GM23338 (cell line): ENCODE results near the gene SMYD3.

ENCODE experiments used
- EZH2 ChIP-seq: fragments of 200-600 bp; sonication (generic); IDR thresholded peaks from one replicate; pipeline ENCODE4 v1.8.0; 2017; ENCODE audit warnings: antibody characterized with exemption, mild to moderate bottlenecking, low read depth; ENCODE audit not compliant: unreplicated experiment
- EZH2phosphoT487 ChIP-seq: fragments of 200-600 bp; sonication (generic); IDR thresholded peaks from one replicate; pipeline ENCODE4 v1.8.1; 2018; ENCODE audit warnings: antibody characterized with exemption; ENCODE audit not compliant: unreplicated experiment
- JUNB ChIP-seq: IDR thresholded peaks from one replicate; pipeline ENCODE4 v1.6.1; 2016; ENCODE audit warnings: antibody characterized with exemption; ENCODE audit not compliant: unreplicated experiment
- POLR2AphosphoS5 ChIP-seq: IDR thresholded peaks from 2 replicates; pipeline ENCODE4 v1.6.1; 2016; ENCODE audit warnings: antibody characterized with exemption, low read depth
- TF ChIP-seq, protein P1 (sequence below), 2 experiments: fragments of 200-600 bp in 1 of 2; sonication (generic) in 1 of 2; conservative IDR thresholded peaks; 2 replicates each; pipeline versions ENCODE4 v1.5.1 to v1.6.1; 2016 to 2017; ENCODE audit warnings: antibody characterized with exemption in 2 of 2, low read depth in 2 of 2, mild to moderate bottlenecking in 2 of 2, moderate library complexity in 1 of 2
- TF ChIP-seq, protein P2 (sequence below): IDR thresholded peaks from one replicate; pipeline ENCODE4 v1.6.1; 2018; ENCODE audit warnings: antibody characterized with exemption; ENCODE audit not compliant: unreplicated experiment

DNA sequence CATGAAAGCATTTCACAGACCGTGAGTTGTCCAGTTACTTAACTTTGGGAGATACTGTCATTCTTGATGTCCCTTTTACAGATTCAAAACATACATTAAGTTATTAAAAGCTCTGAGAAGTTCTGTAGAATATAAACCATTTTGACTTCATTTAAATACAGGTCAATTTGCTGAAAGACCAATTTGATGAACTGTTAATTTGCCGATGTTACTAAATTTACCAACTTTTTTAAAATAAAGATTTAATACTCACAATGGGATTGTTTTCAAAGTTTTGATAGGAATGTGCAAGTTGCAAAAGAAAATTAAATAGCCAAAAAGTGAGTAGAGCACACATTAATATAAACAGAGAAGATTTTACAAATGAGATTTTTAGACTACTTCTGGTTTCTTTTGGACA lies 666.1 kb downstream of the SMYD3 start:
- TF ChIP-seq, protein P1, sequence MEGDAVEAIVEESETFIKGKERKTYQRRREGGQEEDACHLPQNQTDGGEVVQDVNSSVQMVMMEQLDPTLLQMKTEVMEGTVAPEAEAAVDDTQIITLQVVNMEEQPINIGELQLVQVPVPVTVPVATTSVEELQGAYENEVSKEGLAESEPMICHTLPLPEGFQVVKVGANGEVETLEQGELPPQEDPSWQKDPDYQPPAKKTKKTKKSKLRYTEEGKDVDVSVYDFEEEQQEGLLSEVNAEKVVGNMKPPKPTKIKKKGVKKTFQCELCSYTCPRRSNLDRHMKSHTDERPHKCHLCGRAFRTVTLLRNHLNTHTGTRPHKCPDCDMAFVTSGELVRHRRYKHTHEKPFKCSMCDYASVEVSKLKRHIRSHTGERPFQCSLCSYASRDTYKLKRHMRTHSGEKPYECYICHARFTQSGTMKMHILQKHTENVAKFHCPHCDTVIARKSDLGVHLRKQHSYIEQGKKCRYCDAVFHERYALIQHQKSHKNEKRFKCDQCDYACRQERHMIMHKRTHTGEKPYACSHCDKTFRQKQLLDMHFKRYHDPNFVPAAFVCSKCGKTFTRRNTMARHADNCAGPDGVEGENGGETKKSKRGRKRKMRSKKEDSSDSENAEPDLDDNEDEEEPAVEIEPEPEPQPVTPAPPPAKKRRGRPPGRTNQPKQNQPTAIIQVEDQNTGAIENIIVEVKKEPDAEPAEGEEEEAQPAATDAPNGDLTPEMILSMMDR (conservative IDR thresholded peaks at IDR 0.05; ENCODE audit: low read depth in 2 of 2): no peak
- no peak for TF ChIP-seq EZH2
- TF ChIP-seq, protein P2, sequence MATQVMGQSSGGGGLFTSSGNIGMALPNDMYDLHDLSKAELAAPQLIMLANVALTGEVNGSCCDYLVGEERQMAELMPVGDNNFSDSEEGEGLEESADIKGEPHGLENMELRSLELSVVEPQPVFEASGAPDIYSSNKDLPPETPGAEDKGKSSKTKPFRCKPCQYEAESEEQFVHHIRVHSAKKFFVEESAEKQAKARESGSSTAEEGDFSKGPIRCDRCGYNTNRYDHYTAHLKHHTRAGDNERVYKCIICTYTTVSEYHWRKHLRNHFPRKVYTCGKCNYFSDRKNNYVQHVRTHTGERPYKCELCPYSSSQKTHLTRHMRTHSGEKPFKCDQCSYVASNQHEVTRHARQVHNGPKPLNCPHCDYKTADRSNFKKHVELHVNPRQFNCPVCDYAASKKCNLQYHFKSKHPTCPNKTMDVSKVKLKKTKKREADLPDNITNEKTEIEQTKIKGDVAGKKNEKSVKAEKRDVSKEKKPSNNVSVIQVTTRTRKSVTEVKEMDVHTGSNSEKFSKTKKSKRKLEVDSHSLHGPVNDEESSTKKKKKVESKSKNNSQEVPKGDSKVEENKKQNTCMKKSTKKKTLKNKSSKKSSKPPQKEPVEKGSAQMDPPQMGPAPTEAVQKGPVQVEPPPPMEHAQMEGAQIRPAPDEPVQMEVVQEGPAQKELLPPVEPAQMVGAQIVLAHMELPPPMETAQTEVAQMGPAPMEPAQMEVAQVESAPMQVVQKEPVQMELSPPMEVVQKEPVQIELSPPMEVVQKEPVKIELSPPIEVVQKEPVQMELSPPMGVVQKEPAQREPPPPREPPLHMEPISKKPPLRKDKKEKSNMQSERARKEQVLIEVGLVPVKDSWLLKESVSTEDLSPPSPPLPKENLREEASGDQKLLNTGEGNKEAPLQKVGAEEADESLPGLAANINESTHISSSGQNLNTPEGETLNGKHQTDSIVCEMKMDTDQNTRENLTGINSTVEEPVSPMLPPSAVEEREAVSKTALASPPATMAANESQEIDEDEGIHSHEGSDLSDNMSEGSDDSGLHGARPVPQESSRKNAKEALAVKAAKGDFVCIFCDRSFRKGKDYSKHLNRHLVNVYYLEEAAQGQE: no peak
- TF ChIP-seq POLR2AphosphoS5: no peak
- TF ChIP-seq JUNB: no peak
- TF ChIP-seq EZH2phosphoT487: no peak
